ENCODE results near the gene PRXL2B. TPM values are rescaled to one million over a fixed set of nuclear protein-coding genes. Genes with fewer than 3 reads are reported as not detected.

Gene PRXL2B
- total RNA-seq, result 6.2 and 12.5 TPM in 2 replicates

GRCh38 chr1:2586154-2587070, at the start of gene PRXL2B:
TSS of gene PRXL2B (plus strand) at chr1:2586777. CDS start at chr1:2586886, 109 bp downstream.

GRCh38 chr1:2556277-2556677, 30.3 kb upstream of the PRXL2B start, which contains the start of gene TNFRSF14:
TSS of gene TNFRSF14 (plus strand) at chr1:2556371. CDS start at chr1:2556665, 294 bp downstream.

GRCh38 chr1:2632561-2633361, 46.2 kb downstream of the PRXL2B start, which contains the start of gene MMEL1:
TSS of gene MMEL1 (minus strand) at chr1:2633016. CDS start at chr1:2629484, 3,532 bp downstream.

Other genes starting within 250 kb of the PRXL2B start
- 3.8 and 16.8 TPM in 2 replicates for gene MORN1, start 195.2 kb upstream of the PRXL2B start, total RNA-seq
- gene RER1, start 194.9 kb upstream of the PRXL2B start, total RNA-seq, result 67.3 and 76.7 TPM in 2 replicates
- 32.5 and 34.0 TPM in 2 replicates for gene PEX10, start 174.2 kb upstream of the PRXL2B start, total RNA-seq
- 102 and 141 TPM in 2 replicates for gene PLCH2, start 110.5 kb upstream of the PRXL2B start, total RNA-seq
- gene PANK4, start 60.2 kb upstream of the PRXL2B start, total RNA-seq, result 21.2 and 23.8 TPM in 2 replicates
- 0.28 and 3.1 TPM in 2 replicates for gene HES5, start 56.5 kb upstream of the PRXL2B start, total RNA-seq
- 12.3 and 31.8 TPM in 2 replicates for gene TNFRSF14, start 30.4 kb upstream of the PRXL2B start, total RNA-seq
- gene MMEL1, start 46.2 kb downstream of the PRXL2B start, total RNA-seq, result 0.57 TPM in 1 of 2 replicates, not detected in the other
- under 0.01 and 0.07 TPM in 2 replicates for gene TTC34, start 214.9 kb downstream of the PRXL2B start, total RNA-seq